SH-SY5Y (cell line): ENCODE measurements around the gene SAT2.

Experiments used
- GATA2 ChIP-seq: IDR thresholded peaks from 2 replicates; pipeline ENCODE4 v1.6.1; 2011; ENCODE audit warnings: mild to moderate bottlenecking, low read depth, low read length
- GATA3 ChIP-seq: IDR thresholded peaks from 2 replicates; pipeline ENCODE4 v1.6.1; 2011; ENCODE audit warnings: low read depth, mild to moderate bottlenecking, low read length, moderate library complexity

DNA sequence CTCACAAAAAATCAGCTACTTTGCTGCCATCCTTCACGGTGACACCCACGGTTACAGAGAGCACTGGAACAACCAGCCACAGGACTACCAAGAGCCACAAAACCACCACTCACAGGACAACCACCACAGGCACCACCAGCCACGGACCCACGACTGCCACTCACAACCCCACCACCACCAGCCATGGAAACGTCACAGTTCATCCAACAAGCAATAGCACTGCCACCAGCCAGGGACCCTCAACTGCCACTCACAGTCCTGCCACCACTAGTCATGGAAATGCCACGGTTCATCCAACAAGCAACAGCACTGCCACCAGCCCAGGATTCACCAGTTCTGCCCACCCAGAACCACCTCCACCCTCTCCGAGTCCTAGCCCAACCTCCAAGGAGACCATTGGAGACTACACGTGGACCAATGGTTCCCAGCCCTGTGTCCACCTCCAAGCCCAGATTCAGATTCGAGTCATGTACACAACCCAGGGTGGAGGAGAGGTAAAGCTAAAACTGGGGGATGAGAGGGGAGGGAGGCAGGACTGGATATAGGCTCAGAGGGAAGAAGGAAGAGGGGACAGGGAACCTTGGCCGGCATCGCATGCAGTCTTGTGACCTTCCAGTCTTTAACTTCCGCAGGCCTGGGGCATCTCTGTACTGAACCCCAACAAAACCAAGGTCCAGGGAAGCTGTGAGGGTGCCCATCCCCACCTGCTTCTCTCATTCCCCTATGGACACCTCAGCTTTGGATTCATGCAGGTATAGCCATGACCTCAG, 47.6 kb downstream of the SAT2 start:
- TF ChIP-seq GATA2 (no peak), GATA3 (no peak)
